GM10248 (cell line): Measurements from ENCODE around the gene SLC7A7.
"Not testable (repeated sequence)": the region's sequence is repeated elsewhere in the genome, so short reads cannot be mapped to it uniquely, and the experiment has no call there.

Source experiments
- CTCF ChIA-PET: fragments of 300-600 bp; sonication (Branson Sonifier 250); formaldehyde crosslinking; extraction: SDS; loops from one replicate; lab custom pipeline; 2021; ENCODE audit warnings: antibody characterized with exemption; lab: Yijun Ruan, JAX
- POLR2A ChIA-PET: fragments of 350-650 bp; sonication (Branson Sonifier 250); formaldehyde crosslinking; extraction: SDS; loops from one replicate; lab custom pipeline; 2020; ENCODE audit warnings: antibody characterized with exemption; lab: Yijun Ruan, JAX
- DNase-seq: peaks from one replicate; pipeline ENCODE4 v3.0.0; 2012; ENCODE audit errors: extremely low spot score
- CTCF ChIP-seq: IDR thresholded peaks from 2 replicates; pipeline ENCODE4 v1.5.1; 2012; ENCODE audit warnings: mild to moderate bottlenecking, low read depth; ENCODE audit errors: extremely low read depth, missing control alignments, control extremely low read depth

Gene SLC7A7

GRCh38 chr14:22811722-22812121 lies 3.5 kb downstream of the SLC7A7 start:
- TF ChIP-seq CTCF, result no peak
- no peak for DNase-seq
- POLR2A ChIA-PET, result no interaction called here
- CTCF ChIA-PET, result interaction anchor here (1.0 to 14.9 kb wide), 7 partner anchors 11 to 241 kb away, joined by 3 to 262 read pairs (median 4); no protein-coding TSS in a partner anchor

- CTCF ChIA-PET, result interaction anchor here (1.1 to 3.3 kb wide), 8 partner anchors 12 to 156 kb away, joined by 3 to 20 read pairs (median 6); no protein-coding TSS in a partner anchor
- TF ChIP-seq CTCF, result no peak
- no peak for DNase-seq
- POLR2A ChIA-PET, result no interaction called here
Observed at GRCh38 chr14:22808388-22809209, 6.6 kb downstream of the SLC7A7 start.

GRCh38 chr14:22807432-22808087 lies 7.7 kb downstream of the SLC7A7 start:
- no peak for TF ChIP-seq CTCF
- ChIA-PET CTCF (interaction anchor here (1.0 to 3.3 kb wide), 9 partner anchors 10 to 251 kb away, joined by 3 to 20 read pairs (median 6); no protein-coding TSS in a partner anchor), POLR2A (no interaction called here)
- DNase-seq, result no peak

- DNase-seq, POLR2A ChIA-PET: not testable (repeated sequence)
- CTCF ChIA-PET, result interaction anchor here (1.2 to 2.6 kb wide), 7 partner anchors 11 to 235 kb away, joined by 3 to 7 read pairs (median 4); no protein-coding TSS in a partner anchor
Observed at GRCh38 chr14:22805235-22805634, 10.0 kb downstream of the SLC7A7 start.

- CTCF ChIA-PET, result interaction anchor here (0.8 to 2.6 kb wide), 4 partner anchors 16 to 234 kb away, joined by 3 to 7 read pairs (median 4); no protein-coding TSS in a partner anchor
- DNase-seq, result no peak
- no peak for TF ChIP-seq CTCF
- POLR2A ChIA-PET, result no interaction called here
Observed at GRCh38 chr14:22803687-22803974, 11.6 kb downstream of the SLC7A7 start.

GRCh38 chr14:22802860-22803686 lies 12.2 kb downstream of the SLC7A7 start:
- CTCF ChIA-PET, result interaction anchor here (0.8 to 1.7 kb wide), 9 partner anchors 9 to 233 kb away, joined by 3 to 4 read pairs (median 3); no protein-coding TSS in a partner anchor
- DNase-seq, result no peak
- no peak for TF ChIP-seq CTCF

More at GRCh38 chr14:22802860-22803686, 12.2 kb downstream of the SLC7A7 start:
- POLR2A ChIA-PET, result no interaction called here
